Hematopoietic multipotent progenitor cell treated with erythropoietin and hydrocortisone succinate and interleukin-3 and kit ligand, for 6 days (in vitro differentiated cells): ENCODE results near the gene SNX8.
"Not testable (repeated sequence)": the region's sequence is repeated elsewhere in the genome, so short reads cannot be mapped to it uniquely, and the experiment has no call there.

Experiments
- DNase-seq: peaks from one replicate; pipeline ENCODE4 v3.0.0-alpha.2; 2015

The SNX8 gene

DNA sequence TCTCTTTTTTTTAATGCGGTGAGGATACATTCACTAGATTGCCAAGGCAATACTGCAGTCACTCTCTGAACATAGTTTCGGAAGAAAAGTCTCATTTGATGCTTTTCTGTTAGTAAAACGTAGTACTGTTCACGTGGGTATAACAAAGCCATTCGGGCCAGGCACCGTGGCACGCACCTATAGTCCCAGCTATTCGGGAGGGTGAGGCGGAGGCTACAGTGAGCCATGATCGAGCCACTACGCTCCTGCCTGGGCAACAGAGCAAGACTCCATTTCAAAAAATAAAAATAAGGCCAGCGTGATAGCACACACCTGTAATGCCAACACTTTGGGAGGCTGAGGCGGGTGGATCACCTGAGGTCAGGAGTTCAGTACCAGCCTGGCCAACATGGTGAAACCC lies 24.6 kb downstream of the SNX8 start:
- no peak for DNase-seq

DNA sequence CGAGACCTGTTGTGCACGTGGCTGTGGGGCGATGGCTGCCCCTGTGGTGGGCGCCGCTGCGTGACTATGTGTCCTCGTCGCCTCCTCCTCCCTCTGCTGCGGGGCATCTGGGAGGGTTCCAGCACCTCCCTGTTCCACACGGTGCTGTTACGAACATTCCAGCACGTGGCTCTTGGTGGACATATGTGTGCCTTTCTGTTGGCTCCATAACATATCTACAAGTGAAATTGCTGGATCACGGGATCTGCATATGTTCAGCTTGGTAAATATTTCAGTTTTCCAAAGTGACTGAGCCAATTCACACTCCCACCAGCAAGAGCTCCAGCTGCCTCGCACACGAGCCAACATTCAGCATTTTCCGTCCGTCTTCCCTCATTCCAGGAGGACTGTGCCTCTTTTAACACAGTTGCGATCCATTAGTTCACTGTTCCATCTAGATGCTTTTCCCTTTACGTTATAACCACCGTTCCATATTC lies 25.1 kb downstream of the SNX8 start:
- no peak for DNase-seq

DNA sequence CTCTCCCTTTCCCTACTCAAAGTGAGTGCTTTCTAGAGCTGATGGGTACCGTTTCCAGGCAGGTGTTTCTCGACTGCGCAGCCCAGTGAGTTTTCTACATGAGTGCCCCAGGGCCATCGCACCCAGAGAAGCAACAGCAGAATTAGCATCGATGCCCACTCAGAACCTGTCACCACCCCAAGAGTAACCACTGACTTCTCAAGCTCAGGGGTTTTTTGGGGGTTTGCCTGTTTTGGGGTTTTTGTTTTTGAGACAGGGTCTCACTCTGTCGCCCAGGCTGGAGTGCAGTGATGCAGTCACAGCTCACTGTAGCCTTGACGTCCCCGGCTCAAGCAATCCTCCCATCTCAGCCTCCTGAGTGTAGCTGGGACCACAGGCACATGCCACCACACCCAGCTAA lies 25.7 kb downstream of the SNX8 start:
- DNase-seq: no peak

DNA sequence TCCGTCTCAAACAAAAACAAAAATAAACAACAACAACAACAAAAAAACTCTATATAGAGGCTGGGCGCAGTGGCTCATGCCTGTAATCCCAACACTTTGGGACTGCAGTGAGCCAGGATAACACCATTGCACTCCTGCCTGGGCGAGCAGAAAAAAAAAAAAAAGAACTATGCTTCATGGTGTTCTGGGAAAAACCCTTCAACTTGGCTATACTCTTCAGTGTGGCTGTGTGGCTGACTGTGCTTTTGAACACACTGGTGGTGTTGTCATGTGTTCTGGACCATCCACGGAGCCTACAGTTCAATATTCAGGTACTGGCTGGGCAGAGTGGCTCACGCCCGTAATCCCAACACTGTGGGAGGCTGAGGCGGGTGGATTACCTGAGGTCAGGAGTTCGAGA lies 26.5 kb downstream of the SNX8 start:
- DNase-seq: no peak

DNA sequence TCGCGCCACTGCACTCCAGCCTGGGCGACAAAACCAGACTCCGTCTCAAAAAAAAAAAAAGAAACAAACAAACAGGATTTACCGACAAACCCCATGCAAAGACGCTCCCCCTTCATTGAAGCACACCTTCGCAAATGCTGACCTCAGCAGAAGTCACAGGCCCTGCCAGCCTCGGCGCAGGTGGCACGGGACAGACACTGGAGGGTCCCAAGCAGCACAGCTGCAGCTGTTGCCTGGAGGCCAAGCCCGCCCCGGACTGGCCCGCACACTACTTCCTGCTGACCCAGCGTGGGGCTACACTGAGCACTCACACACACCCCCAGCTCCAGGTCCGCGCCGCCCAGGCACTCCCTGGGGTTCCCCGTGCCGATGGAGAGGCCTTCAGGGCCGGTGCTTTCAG lies 31.2 kb downstream of the SNX8 start:
- DNase-seq: no peak

DNA sequence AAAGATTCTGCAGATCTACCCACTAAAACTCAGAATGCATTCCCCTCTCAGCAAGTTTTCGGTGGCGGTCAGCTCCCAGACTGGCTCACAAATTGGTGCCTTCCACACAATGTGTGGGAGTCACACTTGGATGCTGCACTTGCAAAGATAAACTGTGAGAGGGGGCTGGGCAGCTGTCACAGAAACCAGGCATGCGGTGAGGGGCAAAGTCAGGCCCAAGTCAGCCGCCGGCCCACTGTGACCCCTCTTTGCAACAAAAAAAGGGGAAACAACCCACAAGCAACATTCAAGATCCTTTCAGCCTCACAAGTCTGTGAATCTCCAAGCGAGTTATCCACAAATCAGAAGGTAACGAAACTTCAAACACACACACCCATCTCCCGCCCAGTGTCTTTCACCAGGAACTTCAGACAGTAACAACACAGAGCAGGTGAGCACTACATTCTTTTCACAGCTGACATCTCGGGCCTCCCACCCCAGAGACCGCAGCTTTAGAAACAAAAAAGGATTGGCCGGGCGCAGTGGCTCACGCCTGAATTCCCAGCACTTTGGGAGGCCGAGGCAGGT lies 32.0 kb downstream of the SNX8 start:
- no peak for DNase-seq

DNA sequence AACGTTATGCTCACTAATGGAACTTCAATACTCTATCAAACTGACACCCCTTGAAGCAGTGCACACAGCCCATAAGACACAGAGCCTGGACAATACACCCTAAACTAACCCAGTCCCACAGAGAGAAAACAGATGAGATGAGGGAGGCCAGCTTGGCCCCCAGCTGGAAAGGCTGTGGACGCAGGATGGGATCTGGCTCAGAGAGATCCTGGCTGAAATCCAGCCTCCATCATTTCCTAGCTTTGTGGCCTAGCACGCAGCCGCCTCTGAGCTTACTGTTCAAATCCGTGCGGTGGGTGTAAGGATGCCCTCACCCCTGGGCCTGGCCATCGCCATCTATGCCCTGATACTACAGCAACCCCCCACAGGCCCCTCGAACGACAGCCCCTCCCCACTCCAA lies 32.7 kb downstream of the SNX8 start:
- DNase-seq: no peak

DNA sequence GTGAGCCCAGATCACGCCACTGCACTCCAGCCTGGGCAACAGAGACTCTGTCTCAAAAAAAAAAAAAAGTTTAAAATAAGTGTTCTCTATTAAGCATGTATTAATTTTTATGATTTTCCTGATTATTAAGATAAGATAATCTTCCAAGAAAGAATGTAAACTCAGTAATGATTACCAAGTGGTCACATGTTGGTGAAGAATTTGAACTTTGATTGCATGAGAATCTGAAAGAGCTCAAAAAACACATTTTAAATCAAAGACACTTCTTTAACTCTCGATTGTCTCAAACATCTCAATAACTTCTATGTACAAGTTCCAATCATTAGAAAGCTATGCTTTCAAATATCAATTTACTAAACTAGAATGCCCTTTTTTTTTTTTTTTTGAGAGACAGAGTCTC lies 33.8 kb downstream of the SNX8 start:
- DNase-seq: no peak

DNA sequence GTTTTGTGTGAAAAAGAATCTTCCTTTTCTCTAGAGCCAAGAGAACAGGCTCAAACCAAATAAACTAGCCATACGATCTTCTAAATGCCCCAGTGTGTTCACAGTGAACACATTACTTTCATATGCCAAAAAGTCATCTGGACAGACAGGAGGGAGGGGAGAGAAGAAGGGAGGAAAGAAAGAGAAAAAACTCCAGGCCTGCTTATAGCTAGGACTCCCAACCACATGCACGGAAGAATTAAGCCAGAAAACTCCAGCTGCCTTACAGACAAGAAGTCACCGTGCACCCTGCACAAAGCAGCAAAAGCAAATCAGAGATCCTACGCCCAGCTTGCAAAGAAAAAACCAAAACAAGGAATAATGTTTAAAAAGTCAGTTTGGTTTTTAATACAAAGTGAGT lies 34.3 kb downstream of the SNX8 start:
- no peak for DNase-seq

DNA sequence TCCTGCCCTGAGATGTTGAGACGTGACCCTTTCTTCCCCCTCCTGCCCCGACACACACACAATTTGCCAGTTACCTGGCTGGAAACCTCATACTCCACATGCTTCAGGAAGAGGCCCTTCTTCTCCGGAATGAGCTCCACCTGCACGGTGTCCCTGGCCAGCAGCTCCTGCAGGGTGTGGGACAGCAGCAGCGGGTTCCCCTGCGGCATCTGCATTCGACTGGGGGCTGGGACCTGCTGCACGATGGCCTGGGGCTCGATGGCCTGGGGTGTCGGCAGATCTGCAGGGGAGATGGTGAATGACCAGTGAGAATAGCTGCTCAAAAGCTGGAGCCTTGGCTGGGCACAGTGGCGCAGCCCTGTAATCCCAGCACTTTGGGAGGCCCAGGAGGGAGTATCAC lies 36.2 kb downstream of the SNX8 start:
- DNase-seq: no peak

DNA sequence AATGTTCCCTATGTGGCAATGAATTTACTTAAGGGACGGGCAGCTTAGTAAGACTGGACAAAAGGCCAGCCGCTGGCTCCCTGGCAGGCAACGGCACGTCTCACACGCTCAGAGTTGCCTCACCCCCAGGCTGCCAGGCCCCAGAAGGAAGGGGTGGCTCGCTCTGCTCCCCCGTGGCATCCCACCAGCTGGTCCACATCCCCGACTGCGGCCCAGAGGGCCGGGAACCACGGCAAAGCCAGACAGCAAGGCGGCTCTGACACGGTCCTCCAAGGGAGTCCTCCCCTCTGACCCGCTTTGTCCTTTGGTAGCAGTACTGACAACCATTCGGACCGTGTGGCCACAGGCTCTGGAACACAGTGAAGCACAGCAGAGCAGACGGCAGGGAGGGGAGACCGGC lies 38.1 kb downstream of the SNX8 start:
- DNase-seq: no peak

DNA sequence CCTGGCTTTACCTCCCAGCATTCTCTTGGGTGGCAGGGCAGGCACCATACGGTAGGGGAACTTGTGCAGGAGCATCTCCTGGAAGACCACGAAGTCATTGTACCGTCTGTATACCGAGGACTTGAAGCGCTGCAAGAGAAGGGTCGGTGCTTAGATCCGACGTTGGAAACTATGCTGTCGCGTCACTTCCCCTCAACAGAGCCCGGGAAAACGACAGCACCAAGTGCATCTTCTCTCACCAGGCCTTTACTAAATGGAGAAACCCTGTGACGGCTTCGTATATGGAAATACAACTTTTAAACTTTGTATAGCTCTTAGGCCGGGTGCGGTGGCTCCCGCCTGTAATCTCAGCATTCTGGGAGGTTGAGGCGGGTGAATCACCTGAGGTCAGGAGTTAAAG lies 39.1 kb downstream of the SNX8 start:
- no peak for DNase-seq

DNA sequence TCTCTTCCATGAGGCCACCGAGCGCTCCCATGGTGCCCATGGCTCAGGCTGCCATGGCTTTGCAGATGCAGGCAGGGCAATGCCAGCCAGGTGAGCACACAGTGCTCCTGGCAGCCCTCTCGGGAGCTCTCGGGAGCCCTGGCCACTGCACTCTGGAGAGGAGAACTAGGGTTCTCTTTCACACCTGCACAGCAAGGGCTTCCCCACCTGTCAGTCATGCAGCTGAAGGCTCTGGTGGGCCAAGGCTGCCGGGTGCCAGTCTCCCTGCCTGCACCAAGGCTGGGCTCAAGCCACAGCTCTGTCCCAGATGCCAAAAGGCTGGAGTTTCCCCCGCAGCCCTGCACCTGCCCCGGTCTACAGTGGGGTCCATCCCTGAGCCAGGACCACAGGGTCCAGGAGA lies 39.6 kb downstream of the SNX8 start:
- DNase-seq: no peak

DNA sequence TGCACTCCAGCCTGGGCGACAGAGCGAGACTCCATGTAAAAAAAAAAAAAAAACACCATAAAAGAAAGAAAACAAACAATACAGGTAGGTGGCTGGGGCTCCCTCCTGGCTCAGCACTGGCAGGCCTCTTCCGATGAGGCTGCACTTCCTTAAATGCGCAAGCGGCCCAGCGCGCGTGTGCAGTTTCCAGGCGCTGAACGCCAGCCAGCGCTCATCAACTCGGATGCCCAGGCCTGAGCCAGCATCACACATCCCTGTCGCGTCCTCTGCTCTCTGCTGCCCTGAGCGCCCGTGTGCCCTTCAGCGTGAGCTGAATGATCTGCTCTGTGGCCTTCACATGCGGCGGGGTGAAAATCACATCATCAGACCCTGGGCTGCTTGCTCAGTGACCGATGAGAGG lies 40.4 kb downstream of the SNX8 start:
- DNase-seq: no peak

DNA sequence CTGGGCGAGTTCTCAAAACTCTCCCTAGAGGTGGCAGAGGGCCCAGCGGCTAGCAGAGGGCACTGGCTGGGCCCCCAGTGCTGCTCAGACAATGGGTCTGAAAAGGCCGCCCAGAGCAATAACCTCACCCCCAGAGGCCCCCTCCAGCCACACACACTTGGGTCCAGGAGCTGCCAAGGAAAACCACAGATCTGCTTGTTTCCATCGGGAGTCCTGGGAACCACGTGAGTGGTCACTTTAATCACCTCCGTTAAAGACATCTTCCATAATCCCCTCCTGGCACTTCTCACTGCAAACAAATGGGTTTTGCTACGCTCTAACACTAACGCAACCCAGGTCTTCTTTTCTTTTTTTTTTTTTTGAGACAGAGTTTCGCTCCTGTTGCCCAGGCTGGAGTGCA lies 42.2 kb downstream of the SNX8 start:
- DNase-seq: no peak

DNA sequence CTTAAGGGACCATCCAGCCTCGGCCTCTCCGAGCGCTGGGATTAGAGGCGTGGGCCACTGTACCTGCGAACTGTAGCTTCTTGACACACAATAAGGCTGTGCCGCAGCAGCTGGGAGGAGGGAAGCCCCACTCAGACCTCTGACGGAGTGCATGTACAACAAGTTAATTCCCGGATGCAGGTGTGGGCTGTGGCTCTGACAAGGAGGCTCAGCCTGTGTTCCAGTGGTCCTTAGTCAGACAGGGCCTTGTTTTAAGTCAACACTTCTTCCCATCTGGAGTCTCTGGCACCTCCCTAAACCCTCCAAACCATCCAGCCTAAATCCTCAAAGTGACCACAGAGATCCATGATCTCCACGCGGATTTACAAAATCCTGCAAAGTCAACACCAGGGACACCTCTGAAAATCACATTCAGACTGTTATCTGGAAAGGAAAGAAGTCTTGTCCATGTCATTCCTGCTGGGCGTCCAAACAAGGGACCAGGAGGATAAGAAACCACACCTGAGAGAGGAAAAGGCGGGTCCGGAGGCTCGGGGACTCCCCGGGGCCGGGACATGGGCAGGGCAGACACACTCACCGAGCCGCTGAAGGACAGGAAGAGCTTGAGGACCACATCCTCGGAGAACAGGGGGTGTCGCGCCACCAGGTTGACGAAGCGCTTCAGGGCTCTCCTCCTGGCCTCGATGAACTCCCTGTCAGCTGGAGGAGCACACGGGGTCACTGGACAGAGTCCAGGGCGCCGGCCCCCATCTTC lies 42.8 kb downstream of the SNX8 start:
- no peak for DNase-seq

DNA sequence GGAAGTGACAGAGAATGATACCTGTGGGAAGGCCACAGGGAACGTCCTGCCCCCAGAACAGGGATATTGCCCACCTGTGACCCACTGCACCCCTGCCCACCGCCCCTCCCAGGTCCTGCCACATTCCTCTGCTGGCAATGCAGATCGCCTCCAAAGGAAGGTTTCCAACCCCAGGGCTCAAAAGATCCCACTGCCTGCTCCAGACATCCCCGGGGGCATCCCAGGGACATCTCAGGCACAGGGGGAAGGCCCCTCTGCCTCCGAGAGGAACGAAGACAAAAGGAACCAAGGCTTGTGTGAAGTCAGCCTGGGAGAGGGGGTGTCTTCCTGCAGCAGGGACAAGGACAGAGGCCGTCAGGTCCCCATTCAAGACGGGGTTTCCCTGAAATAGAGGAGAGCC lies 43.7 kb downstream of the SNX8 start:
- DNase-seq: no peak

DNA sequence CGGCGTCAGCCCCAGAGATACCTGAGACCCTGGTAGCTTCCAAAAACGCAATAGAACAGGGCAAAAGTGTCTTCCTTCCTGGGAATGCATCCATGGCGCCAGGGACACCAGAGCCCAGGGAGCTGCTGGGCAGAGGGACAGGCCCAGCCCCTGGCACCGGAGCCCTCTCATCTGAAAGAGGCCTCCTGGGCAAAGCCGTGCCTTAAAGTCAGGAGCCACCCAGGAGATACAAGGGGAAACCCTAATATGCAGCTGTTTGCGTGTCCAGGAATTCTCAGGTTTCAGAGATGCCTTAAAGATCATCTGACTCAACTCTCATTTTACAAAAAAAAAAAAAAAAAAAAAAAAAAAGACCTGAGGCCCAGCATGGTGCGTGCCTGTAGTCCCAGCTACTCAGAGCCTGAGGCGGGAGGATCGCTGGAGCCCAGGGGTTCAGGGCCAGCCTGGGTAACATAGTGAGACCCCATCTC lies 44.2 kb downstream of the SNX8 start:
- DNase-seq: no peak

DNA sequence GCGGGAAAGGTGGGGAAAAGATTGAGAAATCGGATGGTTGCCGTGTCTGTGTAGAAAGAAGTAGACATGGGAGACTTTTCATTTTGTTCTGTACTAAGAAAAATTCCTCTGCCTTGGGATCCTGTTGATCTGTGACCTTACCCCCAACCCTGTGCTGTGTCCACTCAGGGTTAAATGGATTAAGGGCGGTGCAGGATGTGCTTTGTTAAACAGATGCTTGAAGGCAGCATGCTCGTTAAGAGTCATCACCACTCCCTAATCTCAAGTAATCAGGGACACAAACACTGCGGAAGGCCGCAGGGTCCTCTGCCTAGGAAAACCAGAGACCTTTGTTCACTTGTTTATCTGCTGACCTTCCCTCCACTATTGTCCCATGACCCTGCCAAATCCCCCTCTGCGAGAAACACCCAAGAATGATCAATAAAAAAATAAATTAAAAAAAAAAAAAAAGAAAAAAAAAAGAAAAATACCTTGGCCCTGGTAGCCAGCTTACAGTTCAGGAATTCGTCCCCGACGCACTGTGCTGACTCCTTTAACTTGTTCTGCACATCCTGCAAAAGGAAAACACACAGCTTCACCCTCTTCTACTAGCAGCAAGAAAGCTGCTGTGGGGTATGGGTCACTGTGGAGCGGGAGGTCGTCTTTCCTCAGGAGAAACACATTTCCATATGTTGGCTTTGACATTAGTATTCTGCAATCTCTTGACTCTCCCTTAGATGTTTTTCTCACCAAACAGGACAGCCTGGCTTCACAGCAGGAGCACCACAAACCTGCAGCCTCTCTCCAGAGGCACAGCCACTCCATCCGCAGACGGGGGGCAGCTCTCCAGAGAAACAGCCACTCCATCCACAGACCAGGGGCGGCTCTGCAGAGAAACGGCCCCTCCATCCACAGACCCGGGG lies 44.9 kb downstream of the SNX8 start:
- not testable (repeated sequence) for DNase-seq

DNA sequence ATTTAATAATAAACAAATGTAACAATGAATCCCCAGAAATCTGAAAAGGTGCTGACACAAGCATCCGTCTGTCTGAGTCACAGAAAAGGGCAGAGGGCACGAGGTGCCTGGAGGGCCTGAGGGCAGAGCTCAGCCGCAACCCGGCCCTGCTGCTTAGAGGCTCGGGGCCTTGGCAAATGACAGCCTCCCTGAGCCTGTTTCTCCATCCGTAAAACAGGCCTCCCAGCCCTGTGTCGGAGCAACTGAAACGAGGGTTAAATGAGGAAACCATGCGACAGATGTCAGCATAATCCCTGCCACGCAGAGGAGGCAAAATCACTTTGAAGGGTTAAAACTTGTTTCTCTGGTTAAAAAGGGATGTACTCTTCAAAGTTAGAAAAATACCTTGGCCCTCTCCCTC lies 47.3 kb downstream of the SNX8 start:
- DNase-seq: no peak

DNA sequence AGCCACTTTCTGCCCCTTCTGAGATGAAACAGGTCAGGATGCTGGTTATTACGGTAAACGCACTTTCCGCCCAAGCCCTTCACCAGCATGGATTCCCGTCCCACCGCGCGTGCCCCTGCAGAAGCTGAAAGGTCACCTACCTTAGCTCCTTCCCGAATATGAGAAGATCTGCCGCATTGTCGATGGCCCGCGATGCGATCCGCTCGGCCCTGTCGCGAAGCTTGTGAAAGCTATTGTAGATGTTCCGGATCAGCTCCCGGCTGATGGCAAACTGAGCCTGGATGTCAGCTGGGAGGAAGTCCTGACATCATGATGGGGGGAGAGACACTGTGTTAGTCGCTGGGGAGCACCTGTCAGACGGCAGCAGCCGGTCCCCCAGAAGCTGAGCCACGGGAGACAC lies 50.1 kb downstream of the SNX8 start:
- no peak for DNase-seq

DNA sequence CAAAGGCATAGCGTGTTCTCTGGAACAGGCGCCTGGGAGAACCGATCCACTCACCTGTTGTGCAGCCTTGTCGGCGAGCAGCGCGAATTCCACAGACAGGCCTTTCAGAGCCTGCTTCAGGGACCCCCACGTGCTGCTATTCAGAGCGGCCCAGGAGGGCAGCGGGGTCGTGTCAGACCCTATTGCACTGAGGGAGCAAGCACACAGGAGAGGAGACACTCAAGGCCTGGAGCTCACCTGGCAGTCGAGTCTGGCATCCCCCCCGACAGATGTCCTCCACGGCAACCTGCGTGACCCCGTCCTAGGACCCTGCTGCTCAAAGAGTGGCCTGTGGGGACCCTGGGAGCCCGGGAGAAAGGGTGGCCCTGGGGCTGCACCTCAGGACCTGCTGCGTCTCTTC lies 51.1 kb downstream of the SNX8 start:
- no peak for DNase-seq

DNA sequence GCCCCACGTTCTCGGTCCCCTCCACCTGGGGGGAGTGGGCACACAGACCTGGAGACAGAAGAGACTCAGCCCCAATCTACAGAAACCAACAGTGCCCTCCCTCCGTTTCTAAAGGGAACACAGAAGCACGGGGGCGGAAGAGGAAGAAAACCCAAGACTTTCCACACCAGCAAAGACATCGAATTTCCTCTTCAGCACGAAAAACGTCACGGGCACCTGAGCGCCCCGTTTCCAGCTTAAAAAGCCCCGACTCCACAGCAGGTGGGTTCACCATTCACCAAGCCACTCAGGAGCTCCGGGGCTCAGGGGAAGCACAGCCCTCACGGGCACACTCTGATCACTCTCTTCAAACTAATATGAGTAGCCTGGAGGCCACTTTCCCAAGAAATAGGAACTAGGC lies 52.6 kb downstream of the SNX8 start:
- peak; percentile 41 for DNase-seq

DNA sequence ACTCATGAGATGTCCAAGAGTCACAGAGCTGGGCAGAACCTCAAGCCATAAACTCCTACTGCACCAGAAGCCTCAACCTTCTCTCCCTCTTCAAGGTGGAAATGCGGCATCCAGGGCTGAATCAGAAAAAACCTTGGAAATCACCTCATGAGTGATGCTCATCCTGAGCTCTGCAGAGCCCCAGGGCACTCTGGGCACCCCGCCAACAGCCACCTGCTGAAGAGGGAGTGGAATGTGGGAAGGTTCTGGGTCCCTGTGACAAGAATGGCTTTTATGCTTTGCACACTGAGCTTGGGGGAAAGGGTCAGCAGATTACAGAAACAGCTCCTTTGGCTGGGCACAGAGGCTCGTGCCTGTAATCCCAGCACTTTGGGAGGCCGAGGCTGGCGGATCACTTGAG lies 53.4 kb downstream of the SNX8 start:
- DNase-seq: no peak
